PC-9 (cell line): Measurements from ENCODE around the gene TRIM37. TPM values are rescaled to one million over a fixed set of nuclear protein-coding genes. Genes with fewer than 3 reads are reported as not detected.

Source experiments
- BruUV-seq: library from RNA; stranded (reverse); fragments of 400-500 nt; replicated peaks from 2 replicates; lab custom pipeline; 2021; lab: Mats Ljungman, UMichigan
- CTCF ChIA-PET: fragments of 300-600 bp; sonication (Branson Sonifier 250); formaldehyde crosslinking; loops from one replicate; lab custom pipeline; 2022; ENCODE audit warnings: antibody characterized with exemption; lab: Charles Lee
- POLR2A ChIA-PET: fragments of 300-600 bp; sonication (Branson Sonifier 250); formaldehyde crosslinking; loops from one replicate; lab custom pipeline; 2022; ENCODE audit warnings: antibody characterized with exemption; ENCODE audit not compliant: unreplicated experiment; lab: Charles Lee
- DNase-seq, 2 experiments: peaks; one replicate each; pipeline versions ENCODE4 v3.0.0 to v3.0.0-alpha.2; 2015 to 2022; ENCODE audit warnings: mixed read lengths in 1 of 2
- H2AFZ ChIP-seq: fragments of 200-600 bp; sonication (generic); 2 replicates; pipeline ENCODE4 v1.8.1; 2017; ENCODE audit warnings: antibody characterized with exemption
- H3F3A ChIP-seq: fragments of 200-600 bp; sonication (generic); 2 replicates; pipeline ENCODE4 v1.8.1; 2017; ENCODE audit warnings: antibody characterized with exemption, mild to moderate bottlenecking, low read depth; ENCODE audit not compliant: insufficient read depth
- H3K27ac ChIP-seq: fragments of 200-600 bp; sonication (generic); 2 replicates; pipeline ENCODE4 v1.6.1; 2016; ENCODE audit warnings: mixed run types
- H3K27me3 ChIP-seq: fragments of 200-600 bp; sonication (generic); 2 replicates; pipeline ENCODE4 v1.6.1; 2016; ENCODE audit warnings: low read depth, mixed run types; ENCODE audit not compliant: insufficient read depth
- H3K36me3 ChIP-seq: fragments of 200-600 bp; sonication (generic); 2 replicates; pipeline ENCODE4 v1.6.1; 2016; ENCODE audit warnings: low read depth, mixed run types
- H3K4me1 ChIP-seq: fragments of 200-600 bp; sonication (generic); replicated peaks from 2 replicates; pipeline ENCODE4 v1.6.1; 2016; ENCODE audit warnings: mixed run types; ENCODE audit not compliant: insufficient read depth
- H3K4me2 ChIP-seq: fragments of 200-600 bp; sonication (generic); 2 replicates; pipeline ENCODE4 v1.6.1; 2017; ENCODE audit warnings: mixed run types
- H3K4me3 ChIP-seq: fragments of 200-600 bp; sonication (generic); 2 replicates; pipeline ENCODE4 v1.6.1; 2016; ENCODE audit warnings: mixed run types
- H3K79me2 ChIP-seq: fragments of 200-600 bp; sonication (generic); 2 replicates; pipeline ENCODE4 v1.6.1; 2017; ENCODE audit warnings: low read depth, mixed run types
- H3K9me2 ChIP-seq: fragments of 200-600 bp; sonication (generic); 2 replicates; pipeline ENCODE4 v1.8.1; 2017; ENCODE audit warnings: mild to moderate bottlenecking; ENCODE audit not compliant: insufficient read depth
- H3K9me3 ChIP-seq: fragments of 200-600 bp; sonication (generic); 2 replicates; pipeline ENCODE4 v1.8.1; 2016; ENCODE audit warnings: low read depth; ENCODE audit not compliant: insufficient read depth
- H4K20me1 ChIP-seq: fragments of 200-600 bp; sonication (generic); 2 replicates; pipeline ENCODE4 v1.8.1; 2017; ENCODE audit not compliant: insufficient read depth
- EZH2 ChIP-seq: fragments of 200-600 bp; sonication (generic); IDR thresholded peaks from 2 replicates; pipeline ENCODE4 v1.8.0; 2017; ENCODE audit warnings: antibody characterized with exemption, low read depth
- intact Hi-C: fragments of 100-400 bp; cut with micrococcal nuclease; formaldehyde crosslinking; loops from one replicate; pipeline ENCODE4 v1.10.0; 2022; ENCODE audit not compliant: unreplicated experiment
- total RNA-seq: library from RNA; stranded (reverse); gene quantifications from 2 replicates; pipeline ENCODE4 v1.2.3, GENCODE V29; 2021
- TF ChIP-seq, protein P1 (sequence below): fragments of 200-600 bp; sonication (generic); conservative IDR thresholded peaks from 2 replicates; pipeline ENCODE4 v1.6.1; 2017; ENCODE audit warnings: mixed run types, antibody characterized with exemption, mild to moderate bottlenecking, moderate library complexity

Gene TRIM37
- total RNA-seq, 1 experiment from 2014 or later, result 24.6 TPM

DNA sequence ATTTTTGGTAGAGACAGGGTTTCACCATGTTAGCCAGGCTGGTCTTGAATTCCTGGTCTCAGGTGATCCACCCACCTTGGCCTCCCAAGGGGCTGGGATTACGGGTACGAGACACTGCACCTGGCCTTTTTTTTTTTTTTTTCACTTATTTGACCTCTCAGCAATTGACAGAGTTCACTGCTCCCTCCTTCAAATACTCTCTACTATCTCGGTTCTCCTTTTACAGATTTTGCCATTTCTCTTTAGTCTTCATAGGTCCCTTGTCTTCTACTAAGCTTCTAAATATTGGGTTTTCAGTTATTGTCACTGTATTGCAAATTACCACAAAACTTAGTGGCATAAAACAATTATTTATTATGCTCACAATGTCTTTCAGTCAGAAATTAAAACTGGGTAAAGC, 159.3 kb downstream of the TRIM37 start:
- intact Hi-C loops, result no loop called here
- BruUV-seq, result no TSS peak
- H3K9me2 ChIP-seq, result no peaks in the 10 kb centered on the region
- ChIA-PET CTCF (no interaction called here), POLR2A (no interaction called here)
- no peak for DNase-seq
- H3K79me2 ChIP-seq, result no peaks in the 10 kb centered on the region
- H3K27me3 ChIP-seq, result no peaks in the 10 kb centered on the region
- H3K4me2 ChIP-seq, result no peak overlapping the region
- H3F3A ChIP-seq, result no peaks in the 10 kb centered on the region
- H3K4me1 ChIP-seq, result no peaks in the 10 kb centered on the region
- no peaks in the 10 kb centered on the region for H3K36me3 ChIP-seq
- H3K27ac ChIP-seq, result no peak overlapping the region
- no peak for TF ChIP-seq EZH2
- TF ChIP-seq, protein P1, sequence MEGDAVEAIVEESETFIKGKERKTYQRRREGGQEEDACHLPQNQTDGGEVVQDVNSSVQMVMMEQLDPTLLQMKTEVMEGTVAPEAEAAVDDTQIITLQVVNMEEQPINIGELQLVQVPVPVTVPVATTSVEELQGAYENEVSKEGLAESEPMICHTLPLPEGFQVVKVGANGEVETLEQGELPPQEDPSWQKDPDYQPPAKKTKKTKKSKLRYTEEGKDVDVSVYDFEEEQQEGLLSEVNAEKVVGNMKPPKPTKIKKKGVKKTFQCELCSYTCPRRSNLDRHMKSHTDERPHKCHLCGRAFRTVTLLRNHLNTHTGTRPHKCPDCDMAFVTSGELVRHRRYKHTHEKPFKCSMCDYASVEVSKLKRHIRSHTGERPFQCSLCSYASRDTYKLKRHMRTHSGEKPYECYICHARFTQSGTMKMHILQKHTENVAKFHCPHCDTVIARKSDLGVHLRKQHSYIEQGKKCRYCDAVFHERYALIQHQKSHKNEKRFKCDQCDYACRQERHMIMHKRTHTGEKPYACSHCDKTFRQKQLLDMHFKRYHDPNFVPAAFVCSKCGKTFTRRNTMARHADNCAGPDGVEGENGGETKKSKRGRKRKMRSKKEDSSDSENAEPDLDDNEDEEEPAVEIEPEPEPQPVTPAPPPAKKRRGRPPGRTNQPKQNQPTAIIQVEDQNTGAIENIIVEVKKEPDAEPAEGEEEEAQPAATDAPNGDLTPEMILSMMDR, result no peak
- H3K4me3 ChIP-seq, result no peak overlapping the region
- no peak overlapping the region for H2AFZ ChIP-seq
- H3K9me3 ChIP-seq, result peaks cover 23% of the 10 kb centered on the region
- no peaks in the 10 kb centered on the region for H4K20me1 ChIP-seq

DNA sequence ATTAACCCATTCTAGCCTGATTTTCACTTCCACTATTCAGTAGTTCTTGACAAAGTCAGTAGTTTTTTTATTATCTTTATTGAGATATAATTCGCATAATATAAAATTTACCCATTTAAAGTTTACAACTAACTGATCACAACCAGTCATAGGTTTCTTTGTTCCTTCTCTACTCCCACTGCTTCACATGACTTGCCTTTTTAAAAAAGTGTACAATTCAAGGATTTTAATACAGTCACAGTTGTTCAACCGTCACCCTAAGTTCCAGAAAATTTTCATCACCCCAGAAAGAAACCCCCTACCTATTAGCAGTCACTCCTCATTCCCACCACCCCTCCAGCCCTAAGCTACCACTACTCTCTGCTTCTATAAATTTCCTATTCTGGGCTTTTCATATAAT, 162.5 kb downstream of the TRIM37 start:
- no peaks in the 10 kb centered on the region for H3K4me1 ChIP-seq
- peaks cover 2% of the 10 kb centered on the region for H3K9me3 ChIP-seq
- no peak overlapping the region for H3K4me2 ChIP-seq
- intact Hi-C loops, result no loop called here
- no peak for DNase-seq
- H3K79me2 ChIP-seq, result no peaks in the 10 kb centered on the region
- TF ChIP-seq EZH2, result no peak
- TF ChIP-seq, protein P1, result no peak
- H3K9me2 ChIP-seq, result no peaks in the 10 kb centered on the region
- H3K4me3 ChIP-seq, result no peak overlapping the region
- BruUV-seq, result no TSS peak
- ChIA-PET CTCF (no interaction called here), POLR2A (no interaction called here)
- H4K20me1 ChIP-seq, result no peaks in the 10 kb centered on the region
- no peak overlapping the region for H3K27ac ChIP-seq
- H3K27me3 ChIP-seq, result no peaks in the 10 kb centered on the region
- no peak overlapping the region for H2AFZ ChIP-seq
- H3F3A ChIP-seq, result no peaks in the 10 kb centered on the region
- no peaks in the 10 kb centered on the region for H3K36me3 ChIP-seq

- BruUV-seq, result no TSS peak
- no peak for TF ChIP-seq EZH2
- TF ChIP-seq, protein P1, result no peak
- intact Hi-C loops, result no loop called here
- no peaks in the 10 kb centered on the region for H3F3A ChIP-seq
- ChIA-PET POLR2A (no interaction called here), CTCF (interaction anchor here (0.7 kb wide), 1 partner anchor 417 kb away, joined by 3 read pairs; no protein-coding TSS in a partner anchor)
- DNase-seq, result peak in 1 of 2 experiments; percentile 21
- H3K9me2 ChIP-seq, result no peaks in the 10 kb centered on the region
- H3K4me3 ChIP-seq, result no peak overlapping the region
- H3K9me3 ChIP-seq, result no peaks in the 10 kb centered on the region
- H3K27me3 ChIP-seq, result no peaks in the 10 kb centered on the region
- H4K20me1 ChIP-seq, result no peaks in the 10 kb centered on the region
- H3K4me1 ChIP-seq, result no peaks in the 10 kb centered on the region
- H3K27ac ChIP-seq, result no peak overlapping the region
- H2AFZ ChIP-seq, result 0 out of 2 replicates have a peak overlapping the region, but pooled peaks have one; percentile 17
- no peaks in the 10 kb centered on the region for H3K79me2 ChIP-seq
- no peak overlapping the region for H3K4me2 ChIP-seq
- H3K36me3 ChIP-seq, result no peaks in the 10 kb centered on the region
Observed at GRCh38 chr17:58936295-58936694, 170.4 kb downstream of the TRIM37 start.
